ENCODE measurements around the gene GPC5. TPM values are rescaled to one million over a fixed set of nuclear protein-coding genes. Genes with fewer than 3 reads are reported as not detected.
"Not testable (repeated sequence)": the region's sequence is repeated elsewhere in the genome, so short reads cannot be mapped to it uniquely, and the experiment has no call there.

The GPC5 gene
- total RNA-seq, 1 experiment from 2014 or later, result not detected

GRCh38 chr13:91661692-91662490, 263.5 kb downstream of the GPC5 start:
- H3K4me3 Mint-ChIP-seq (ENCODE audit: low read depth, unreplicated experiment), result no peak overlapping the region
- intact Hi-C loops (cut with micrococcal nuclease; ENCODE audit: unreplicated experiment), result no loop called here

GRCh38 chr13:91664039-91664438, 265.6 kb downstream of the GPC5 start:
- no peak overlapping the region for H3K4me3 Mint-ChIP-seq (ENCODE audit: low read depth, unreplicated experiment)
- peaks cover 3% of the 10 kb centered on the region for H3K9me3 Mint-ChIP-seq (ENCODE audit: low read depth, unreplicated experiment)
- DNase-seq, result no peak
- H3K27me3 Mint-ChIP-seq (ENCODE audit: unreplicated experiment), result no peaks in the 10 kb centered on the region
- CTCF ChIA-PET, result no interaction called here
- intact Hi-C loops (cut with micrococcal nuclease; ENCODE audit: unreplicated experiment), result no loop called here
- H3K27ac Mint-ChIP-seq (ENCODE audit: unreplicated experiment), result no peak overlapping the region
- H3K36me3 Mint-ChIP-seq (ENCODE audit: insufficient read depth, unreplicated experiment), result no peaks in the 10 kb centered on the region
- H3K4me1 Mint-ChIP-seq (ENCODE audit: low read depth, unreplicated experiment), result no peaks in the 10 kb centered on the region
- TF ChIP-seq CTCF (IDR thresholded peaks at IDR 0.05; ENCODE audit: unreplicated experiment), result no peak
- no TSS peak for BruUV-seq (replicated peaks)

More at GRCh38 chr13:91661692-91662490, 263.5 kb downstream of the GPC5 start:
- H3K36me3 Mint-ChIP-seq (ENCODE audit: insufficient read depth, unreplicated experiment), result no peaks in the 10 kb centered on the region
- no peak for TF ChIP-seq CTCF (IDR thresholded peaks at IDR 0.05; ENCODE audit: unreplicated experiment)
- BruUV-seq (replicated peaks), result no TSS peak
- H3K27ac Mint-ChIP-seq (ENCODE audit: unreplicated experiment), result no peak overlapping the region
- H3K9me3 Mint-ChIP-seq (ENCODE audit: low read depth, unreplicated experiment), result peaks cover 3% of the 10 kb centered on the region
- CTCF ChIA-PET, result no interaction called here
- no peaks in the 10 kb centered on the region for H3K27me3 Mint-ChIP-seq (ENCODE audit: unreplicated experiment)
- DNase-seq, result no peak
- H3K4me1 Mint-ChIP-seq (ENCODE audit: low read depth, unreplicated experiment), result no peaks in the 10 kb centered on the region

- Mint-ChIP-seq H3K27ac (ENCODE audit: unreplicated experiment) (no peak overlapping the region), H3K36me3 (ENCODE audit: insufficient read depth, unreplicated experiment) (no peaks in the 10 kb centered on the region), H3K4me1 (ENCODE audit: low read depth, unreplicated experiment) (no peaks in the 10 kb centered on the region), H3K4me3 (ENCODE audit: low read depth, unreplicated experiment) (no peak overlapping the region), H3K27me3 (ENCODE audit: unreplicated experiment) (no peaks in the 10 kb centered on the region), H3K9me3 (ENCODE audit: low read depth, unreplicated experiment) (no peaks in the 10 kb centered on the region)
- no peak for DNase-seq
- CTCF ChIA-PET, result no interaction called here
- BruUV-seq (replicated peaks), result no TSS peak
- intact Hi-C loops (cut with micrococcal nuclease; ENCODE audit: unreplicated experiment), result no loop called here
- TF ChIP-seq CTCF (IDR thresholded peaks at IDR 0.05; ENCODE audit: unreplicated experiment), result no peak
These were observed 269.1 kb downstream of the GPC5 start for GRCh38 chr13:91667486-91667885.

GRCh38 chr13:91668866-91669495, 270.6 kb downstream of the GPC5 start:
- Mint-ChIP-seq H3K4me1 (ENCODE audit: low read depth, unreplicated experiment) (no peaks in the 10 kb centered on the region), H3K27ac (ENCODE audit: unreplicated experiment) (no peak overlapping the region), H3K4me3 (ENCODE audit: low read depth, unreplicated experiment) (no peak overlapping the region), H3K27me3 (ENCODE audit: unreplicated experiment) (no peaks in the 10 kb centered on the region), H3K36me3 (ENCODE audit: insufficient read depth, unreplicated experiment) (no peaks in the 10 kb centered on the region), H3K9me3 (ENCODE audit: low read depth, unreplicated experiment) (no peaks in the 10 kb centered on the region)
- CTCF ChIA-PET, result no interaction called here
- no peak for TF ChIP-seq CTCF (IDR thresholded peaks at IDR 0.05; ENCODE audit: unreplicated experiment)
- BruUV-seq (replicated peaks), result no TSS peak
- no peak for DNase-seq
- intact Hi-C loops (cut with micrococcal nuclease; ENCODE audit: unreplicated experiment), result no loop called here

DNA sequence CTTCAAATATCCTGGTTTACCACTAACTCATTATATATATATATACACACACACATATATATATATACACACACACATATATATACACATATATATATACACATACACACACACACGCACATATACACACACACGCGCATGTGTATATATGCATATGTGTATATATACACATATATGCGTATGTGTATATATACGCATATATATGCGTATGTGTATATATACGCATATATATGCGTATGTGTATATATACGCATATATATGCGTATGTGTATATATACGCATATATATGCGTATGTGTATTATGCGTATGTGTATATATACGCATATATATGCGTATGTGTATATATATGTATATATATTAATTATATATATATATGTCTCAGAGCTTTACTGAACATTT, 275.9 kb downstream of the GPC5 start:
- H3K4me3 Mint-ChIP-seq (ENCODE audit: low read depth, unreplicated experiment); H3K36me3 Mint-ChIP-seq (ENCODE audit: insufficient read depth, unreplicated experiment); DNase-seq; H3K27ac Mint-ChIP-seq (ENCODE audit: unreplicated experiment); intact Hi-C loops (cut with micrococcal nuclease; ENCODE audit: unreplicated experiment); H3K27me3 Mint-ChIP-seq (ENCODE audit: unreplicated experiment); CTCF ChIA-PET; H3K9me3 Mint-ChIP-seq (ENCODE audit: low read depth, unreplicated experiment); H3K4me1 Mint-ChIP-seq (ENCODE audit: low read depth, unreplicated experiment); BruUV-seq (replicated peaks): not testable (repeated sequence)
